Astrocyte of the spinal cord (primary cell): ENCODE measurements around the gene TANGO2.

Experiments
- DNase-seq: peaks from one replicate; pipeline ENCODE4 v3.0.0; 2011; ENCODE audit warnings: low read depth, low spot score
- H3K4me3 ChIP-seq: 2 replicates; pipeline ENCODE4 v1.5.1; 2011; ENCODE audit warnings: low read depth, mild to moderate bottlenecking, low read length, moderate library complexity
- in situ Hi-C: cut with HindIII; loops from 2 replicates; pipeline ENCODE4 v1.10.0; 2017; ENCODE audit warnings: low sequenced_read_pairs
- TF ChIP-seq, protein P1 (sequence below): IDR thresholded peaks from 2 replicates; pipeline ENCODE4 v1.5.1; 2012; ENCODE audit warnings: low read depth, mild to moderate bottlenecking, low read length, inconsistent platforms

The TANGO2 gene

DNA sequence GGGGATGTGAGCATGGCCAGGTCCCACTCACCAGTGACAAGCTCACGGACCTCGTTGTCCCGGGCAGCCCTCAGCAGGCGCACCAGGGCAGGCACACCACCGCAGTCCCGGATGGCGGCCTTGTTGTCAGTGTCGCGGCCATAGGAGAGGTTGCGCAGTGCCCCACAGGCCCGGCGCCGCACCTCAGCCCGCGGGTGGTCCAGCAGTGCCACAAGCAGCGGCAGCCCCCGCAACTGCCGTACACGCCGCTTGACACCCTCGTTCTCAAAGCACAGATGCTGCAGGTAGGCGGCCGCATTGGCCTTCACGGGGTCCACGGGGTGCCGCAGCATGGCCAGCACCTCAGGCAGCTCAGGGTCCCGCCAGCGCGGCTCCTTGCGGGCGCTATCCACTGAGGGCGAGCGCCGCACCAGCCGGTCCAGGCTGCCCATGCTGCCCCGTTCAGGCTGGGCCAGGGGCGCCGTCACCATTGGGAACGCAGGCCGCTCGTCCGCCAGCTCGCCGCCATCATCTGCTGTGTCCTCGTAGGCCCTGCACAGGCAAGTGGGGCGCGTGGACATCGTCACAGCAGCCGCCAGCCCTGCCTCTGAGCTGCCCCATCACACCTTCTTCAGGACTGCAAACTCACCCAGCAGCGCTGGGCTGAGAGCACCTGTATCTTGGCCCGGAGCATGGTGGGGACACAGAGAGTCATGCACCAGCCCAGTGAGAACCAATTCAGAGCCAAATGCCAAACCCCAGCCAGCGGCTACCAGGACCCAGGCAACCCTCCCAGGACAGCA lies 41.0 kb upstream of the TANGO2 start:
- H3K4me3 ChIP-seq: no peak overlapping the region
- TF ChIP-seq, protein P1, sequence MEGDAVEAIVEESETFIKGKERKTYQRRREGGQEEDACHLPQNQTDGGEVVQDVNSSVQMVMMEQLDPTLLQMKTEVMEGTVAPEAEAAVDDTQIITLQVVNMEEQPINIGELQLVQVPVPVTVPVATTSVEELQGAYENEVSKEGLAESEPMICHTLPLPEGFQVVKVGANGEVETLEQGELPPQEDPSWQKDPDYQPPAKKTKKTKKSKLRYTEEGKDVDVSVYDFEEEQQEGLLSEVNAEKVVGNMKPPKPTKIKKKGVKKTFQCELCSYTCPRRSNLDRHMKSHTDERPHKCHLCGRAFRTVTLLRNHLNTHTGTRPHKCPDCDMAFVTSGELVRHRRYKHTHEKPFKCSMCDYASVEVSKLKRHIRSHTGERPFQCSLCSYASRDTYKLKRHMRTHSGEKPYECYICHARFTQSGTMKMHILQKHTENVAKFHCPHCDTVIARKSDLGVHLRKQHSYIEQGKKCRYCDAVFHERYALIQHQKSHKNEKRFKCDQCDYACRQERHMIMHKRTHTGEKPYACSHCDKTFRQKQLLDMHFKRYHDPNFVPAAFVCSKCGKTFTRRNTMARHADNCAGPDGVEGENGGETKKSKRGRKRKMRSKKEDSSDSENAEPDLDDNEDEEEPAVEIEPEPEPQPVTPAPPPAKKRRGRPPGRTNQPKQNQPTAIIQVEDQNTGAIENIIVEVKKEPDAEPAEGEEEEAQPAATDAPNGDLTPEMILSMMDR: no peak
- in situ Hi-C loops: no loop called here
- no peak for DNase-seq

DNA sequence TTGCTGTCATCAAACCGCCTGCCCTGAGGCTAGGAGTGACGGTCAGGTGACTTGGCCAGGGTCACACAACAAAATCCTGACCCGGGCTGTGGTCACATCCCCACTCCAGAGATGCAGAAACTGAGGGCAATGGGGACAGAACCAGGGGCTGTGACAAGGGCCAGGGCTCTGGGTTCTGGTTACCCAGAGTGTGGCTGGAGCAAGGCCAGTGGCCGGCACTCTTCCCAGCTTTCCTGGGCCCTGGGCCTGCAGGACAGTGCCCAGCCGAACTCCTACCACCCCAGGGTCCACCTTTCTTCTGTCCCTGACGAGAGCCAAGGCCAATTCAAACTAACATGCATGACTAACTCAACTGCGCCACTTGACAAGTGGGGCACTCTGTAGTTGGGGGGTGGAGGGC lies 40.1 kb upstream of the TANGO2 start:
- H3K4me3 ChIP-seq: no peak overlapping the region
- no peak for DNase-seq
- in situ Hi-C loops: no loop called here
- TF ChIP-seq, protein P1: no peak

DNA sequence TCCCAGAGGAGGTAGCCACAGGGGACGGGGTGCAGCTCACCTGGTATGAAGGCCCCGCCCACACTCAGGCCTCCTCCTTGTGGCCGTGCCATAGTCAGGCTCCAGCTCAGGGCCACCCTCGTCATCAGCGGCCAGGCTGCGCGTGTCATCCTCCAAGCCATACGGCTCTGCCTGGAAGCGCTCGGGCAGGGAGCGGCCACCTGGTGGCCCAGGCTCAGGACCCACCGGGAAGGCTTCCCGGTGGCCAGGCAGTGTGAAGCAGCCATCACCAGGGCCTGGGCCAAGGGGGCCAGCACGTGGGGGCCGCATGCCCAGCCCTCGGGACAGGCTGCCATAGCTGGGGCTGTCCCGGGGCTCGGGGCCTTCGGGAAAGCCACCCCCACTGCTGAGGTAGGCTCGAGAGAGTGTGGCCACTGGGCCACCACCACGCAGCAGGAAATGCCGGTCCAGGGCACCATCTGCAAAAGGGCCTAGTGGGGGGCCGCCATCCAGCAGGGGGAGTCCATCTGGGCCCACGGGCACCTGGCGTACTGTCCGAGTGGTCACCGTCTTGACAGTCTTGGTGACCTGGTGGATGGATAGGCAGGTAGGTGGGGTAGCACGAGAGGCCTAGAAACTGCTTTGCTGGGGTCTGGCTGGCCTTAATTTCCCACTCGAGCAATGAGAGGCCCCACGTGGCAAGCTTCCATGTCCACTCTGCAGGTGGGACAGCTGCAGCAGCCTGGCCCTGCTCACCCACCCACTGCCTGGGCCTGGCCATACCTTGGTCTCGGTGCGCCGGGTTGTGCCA lies 39.5 kb upstream of the TANGO2 start:
- in situ Hi-C loops: no loop called here
- TF ChIP-seq, protein P1: no peak
- no peak for DNase-seq
- H3K4me3 ChIP-seq: no peak overlapping the region

DNA sequence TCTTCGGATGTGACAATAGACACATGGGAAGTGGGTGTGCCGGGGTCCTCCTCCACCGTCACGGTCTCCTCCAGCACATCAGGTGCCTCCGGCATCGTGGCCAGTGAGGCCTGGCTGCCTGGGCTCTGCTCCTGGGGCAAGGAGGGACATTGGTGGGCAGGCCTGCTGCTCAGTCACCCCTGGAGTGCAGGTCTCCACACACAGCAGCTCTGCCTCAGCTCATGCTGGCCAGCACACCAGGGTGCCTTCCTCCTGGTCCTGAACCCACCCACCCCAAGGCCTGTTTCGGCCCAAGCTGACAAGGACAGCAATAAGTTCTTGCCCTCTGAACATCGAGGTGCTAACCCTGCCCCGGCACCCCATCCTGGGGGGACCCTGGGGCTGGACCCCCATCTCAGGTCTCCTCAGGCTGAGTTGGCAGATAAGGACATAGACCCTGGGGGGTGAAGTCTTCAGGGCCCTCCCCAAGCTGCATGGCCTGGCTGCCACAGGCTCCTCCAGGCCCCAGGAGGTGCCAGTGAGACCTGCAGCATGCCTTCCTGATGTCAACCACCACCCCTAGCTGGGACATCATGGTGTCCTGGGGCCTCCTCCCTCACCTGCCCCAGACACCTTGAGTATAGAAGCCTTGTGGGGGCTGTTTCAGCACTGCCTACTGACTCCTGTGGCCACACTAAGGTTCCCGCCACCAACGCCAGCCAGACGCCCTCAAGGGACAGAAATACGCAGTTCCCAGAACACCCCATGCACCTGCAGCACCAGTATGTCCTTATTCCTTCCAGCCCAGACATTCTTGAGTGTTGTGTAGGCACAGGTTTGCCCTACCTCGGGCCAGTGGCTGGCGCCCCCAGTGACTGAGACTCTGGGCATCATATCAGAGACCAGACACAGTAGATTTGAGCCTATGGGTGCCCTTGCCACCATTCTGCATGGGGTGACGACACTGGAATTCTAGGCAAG lies 38.7 kb upstream of the TANGO2 start:
- in situ Hi-C loops: no loop called here
- no peak for DNase-seq
- H3K4me3 ChIP-seq: no peak overlapping the region
- TF ChIP-seq, protein P1: no peak

DNA sequence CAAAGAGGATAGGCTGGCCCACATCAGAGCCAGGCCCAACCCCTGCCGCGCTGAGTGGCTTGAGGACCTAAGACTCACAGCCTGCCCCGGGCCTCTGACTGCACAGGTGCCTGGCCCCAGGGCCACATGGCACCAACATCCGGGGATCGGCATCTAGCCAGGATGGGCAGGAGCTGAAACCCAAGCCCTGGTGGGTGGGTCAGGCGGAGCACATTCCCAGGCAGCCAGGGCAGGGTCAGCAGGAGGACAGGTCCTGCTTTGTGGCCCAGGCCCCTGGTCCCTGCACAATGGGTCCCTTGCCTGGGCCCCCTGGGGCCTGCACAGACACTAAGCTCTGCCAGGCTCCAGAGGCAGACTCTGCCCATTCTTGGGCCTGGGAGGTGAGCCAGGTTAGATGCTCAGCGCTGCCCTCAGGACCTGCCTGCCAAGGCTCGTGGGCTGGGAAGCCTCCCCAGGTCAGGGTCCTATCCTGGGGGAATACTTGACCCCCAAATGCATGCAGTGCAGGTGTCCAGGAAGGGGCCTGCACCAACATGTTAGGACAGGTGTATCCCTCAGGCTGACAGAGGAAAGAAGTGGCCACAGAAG lies 37.8 kb upstream of the TANGO2 start:
- no peak overlapping the region for H3K4me3 ChIP-seq
- no peak for DNase-seq
- in situ Hi-C loops: no loop called here
- TF ChIP-seq, protein P1: no peak

DNA sequence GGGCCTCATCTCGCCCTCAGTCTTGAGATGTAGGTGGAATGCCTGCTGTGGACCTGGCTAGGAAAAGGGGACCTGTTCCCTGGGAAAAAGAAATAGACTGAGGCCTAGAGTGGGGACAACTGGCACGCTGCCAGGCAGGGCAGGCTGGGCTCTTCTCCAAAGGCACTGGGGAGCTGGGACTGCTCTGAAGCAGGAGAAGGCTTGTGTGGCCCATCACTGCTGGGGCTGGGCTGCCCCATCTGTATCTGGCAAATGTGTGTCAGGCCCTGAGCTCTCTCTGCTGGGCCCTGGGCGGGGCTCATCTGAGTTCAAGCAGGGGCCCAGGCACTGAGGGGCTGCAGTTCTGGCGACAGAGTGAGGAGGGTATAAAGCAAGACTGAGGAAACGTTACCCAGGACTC lies 37.2 kb upstream of the TANGO2 start:
- no peak overlapping the region for H3K4me3 ChIP-seq

More for the DNA sequence above, 37.2 kb upstream of the TANGO2 start:
- TF ChIP-seq, protein P1: no peak
- DNase-seq: no peak
- in situ Hi-C loops: no loop called here
